SK-N-SH treated with all-trans-retinoic acid at 6 μM for 48 hours (cell line): Measurements from ENCODE around the gene PALD1.

ENCODE experiments used
- ATAC-seq: fragments of 200-7000 bp; cut with Tn5 transposase; 3 replicates; pipeline ENCODE4 v1.9.1; 2020; ENCODE audit warnings: mild to moderate bottlenecking, moderate library complexity
- ARNTL ChIP-seq: fragments of 450-650 bp; formaldehyde crosslinking; IDR thresholded peaks from 2 replicates; pipeline ENCODE4 v1.5.0; 2020; ENCODE audit warnings: low read depth, mild to moderate bottlenecking, moderate library complexity, borderline replicate concordance
- BACH2 ChIP-seq: fragments of 250-450 bp; sonication (Bioruptor Pico); IDR thresholded peaks from 2 replicates; pipeline ENCODE4 v1.9.0; 2021; ENCODE audit warnings: mild to moderate bottlenecking, borderline replicate concordance
- CREB5 ChIP-seq: fragments of 250-450 bp; sonication (Bioruptor Pico); IDR thresholded peaks from 2 replicates; pipeline ENCODE4 v1.5.1; 2020; ENCODE audit warnings: low read depth, mild to moderate bottlenecking, moderate library complexity
- CSDC2 ChIP-seq: fragments of 250-450 bp; sonication (Bioruptor Pico); IDR thresholded peaks from 2 replicates; pipeline ENCODE4 v1.5.0; 2020; ENCODE audit warnings: mild to moderate bottlenecking, moderate library complexity
- CSRNP3 ChIP-seq: fragments of 250-450 bp; sonication (Bioruptor Pico); IDR thresholded peaks from 2 replicates; pipeline ENCODE4 v1.5.1; 2021; ENCODE audit warnings: mild to moderate bottlenecking, moderate library complexity
- ESRRG ChIP-seq: fragments of 250-450 bp; sonication (Bioruptor Pico); IDR thresholded peaks from 2 replicates; pipeline ENCODE4 v1.6.1; 2021; ENCODE audit warnings: mild to moderate bottlenecking
- GLIS3 ChIP-seq: fragments of 250-450 bp; sonication (Bioruptor Pico); IDR thresholded peaks from 2 replicates; pipeline ENCODE4 v1.5.0; 2020; ENCODE audit warnings: mild to moderate bottlenecking, moderate library complexity
- ISL1 ChIP-seq: fragments of 250-450 bp; sonication (Bioruptor Pico); IDR thresholded peaks from 2 replicates; pipeline ENCODE4 v2.1.2; 2022; ENCODE audit warnings: mild to moderate bottlenecking, moderate library complexity
- OSR1 ChIP-seq: fragments of 250-450 bp; sonication (Bioruptor Pico); IDR thresholded peaks from 2 replicates; pipeline ENCODE4 v1.8.0; 2022; ENCODE audit warnings: moderate library complexity, mild to moderate bottlenecking, inconsistent platforms
- PATZ1 ChIP-seq: fragments of 250-450 bp; sonication (Bioruptor Pico); IDR thresholded peaks from 2 replicates; pipeline ENCODE4 v1.8.0; 2020; ENCODE audit warnings: mild to moderate bottlenecking, moderate library complexity, borderline replicate concordance
- POU6F1 ChIP-seq: fragments of 250-450 bp; sonication (Bioruptor Pico); IDR thresholded peaks from 2 replicates; pipeline ENCODE4 v1.8.0; 2021; ENCODE audit warnings: low read depth, mild to moderate bottlenecking, moderate library complexity, borderline replicate concordance
- PPARA ChIP-seq: fragments of 250-450 bp; sonication (Bioruptor Pico); IDR thresholded peaks from 2 replicates; pipeline ENCODE4 v1.5.0; 2020; ENCODE audit warnings: mild to moderate bottlenecking, borderline replicate concordance
- RARB ChIP-seq: fragments of 250-450 bp; sonication (Bioruptor Pico); IDR thresholded peaks from 2 replicates; pipeline ENCODE4 v1.8.0; 2021; ENCODE audit warnings: mild to moderate bottlenecking, moderate library complexity
- SNAI2 ChIP-seq: fragments of 250-450 bp; sonication (Bioruptor Pico); IDR thresholded peaks from 2 replicates; pipeline ENCODE4 v1.5.0; 2020; ENCODE audit warnings: mild to moderate bottlenecking, moderate library complexity
- TCF4 ChIP-seq: fragments of 250-450 bp; sonication (Bioruptor Pico); IDR thresholded peaks from 2 replicates; pipeline ENCODE4 v1.8.0; 2021; ENCODE audit warnings: mild to moderate bottlenecking, moderate library complexity, borderline replicate concordance
- TOX ChIP-seq: fragments of 250-450 bp; sonication (Bioruptor Pico); IDR thresholded peaks from 2 replicates; pipeline ENCODE4 v1.8.0; 2021; ENCODE audit warnings: mild to moderate bottlenecking, moderate library complexity, borderline replicate concordance
- TSHZ2 ChIP-seq: fragments of 250-450 bp; sonication (Bioruptor Pico); IDR thresholded peaks from 2 replicates; pipeline ENCODE4 v1.5.0; 2020; ENCODE audit warnings: mild to moderate bottlenecking, moderate library complexity
- ZC3H10 ChIP-seq: fragments of 250-450 bp; sonication (Bioruptor Pico); IDR thresholded peaks from 2 replicates; pipeline ENCODE4 v1.5.1; 2021; ENCODE audit warnings: mild to moderate bottlenecking, moderate library complexity
- ZFP3 ChIP-seq: fragments of 250-450 bp; sonication (Bioruptor Pico); IDR thresholded peaks from 2 replicates; pipeline ENCODE4 v1.5.0; 2020; ENCODE audit warnings: mild to moderate bottlenecking, moderate library complexity
- ZFP30 ChIP-seq: fragments of 450-650 bp; formaldehyde crosslinking; IDR thresholded peaks from 2 replicates; pipeline ENCODE4 v1.5.0; 2022; ENCODE audit warnings: mild to moderate bottlenecking, moderate library complexity
- ZNF8 ChIP-seq: fragments of 450-650 bp; formaldehyde crosslinking; IDR thresholded peaks from 2 replicates; pipeline ENCODE4 v1.5.0; 2020; ENCODE audit warnings: mild to moderate bottlenecking, moderate library complexity

Gene PALD1

GRCh38 chr10:70478191-70479164, at the start of gene PALD1:
PALD1 (plus strand) TSS chr10:70478767; CDS start chr10:70525952, 47,185 bp downstream.
- TF ChIP-seq BACH2 (CRISPR knock-in tag) (no peak), GLIS3 (CRISPR knock-in tag) (no peak), ZFP30 (CRISPR knock-in tag) (no peak), TOX (CRISPR knock-in tag) (no peak), SNAI2 (CRISPR knock-in tag) (no peak)
- ATAC-seq = peak; percentile 38

- ATAC-seq = no peak
- TF ChIP-seq CREB5 (CRISPR knock-in tag) (no peak), ARNTL (no peak), ISL1 (CRISPR knock-in tag) (no peak), ZFP3 (no peak), ZNF8 (CRISPR knock-in tag) (no peak), PATZ1 (no peak), PPARA (CRISPR knock-in tag) (no peak), ZC3H10 (CRISPR knock-in tag) (no peak), ESRRG (CRISPR knock-in tag) (no peak), ZFP30 (CRISPR knock-in tag) (no peak), OSR1 (CRISPR knock-in tag) (no peak), TSHZ2 (no peak), CSRNP3 (CRISPR knock-in tag) (no peak), TCF4 (CRISPR knock-in tag) (no peak), BACH2 (CRISPR knock-in tag) (no peak), CSDC2 (CRISPR knock-in tag) (no peak)
- TF ChIP-seq, all 23 proteins: peak for 0
Measured at GRCh38 chr10:70430493-70431445, 47.8 kb upstream of the PALD1 start.

GRCh38 chr10:70432101-70432500, 46.5 kb upstream of the PALD1 start:
- no peak for ATAC-seq
- TF ChIP-seq POU6F1 = no peak
- no peak for TF ChIP-seq BACH2 (CRISPR knock-in tag)
- TF ChIP-seq RARB = no peak
- no peak for TF ChIP-seq TOX (CRISPR knock-in tag)
- TF ChIP-seq ESRRG (CRISPR knock-in tag) = no peak
- no peak for TF ChIP-seq CSDC2 (CRISPR knock-in tag)
